ENCODE results near the gene RBMS3.

DNA sequence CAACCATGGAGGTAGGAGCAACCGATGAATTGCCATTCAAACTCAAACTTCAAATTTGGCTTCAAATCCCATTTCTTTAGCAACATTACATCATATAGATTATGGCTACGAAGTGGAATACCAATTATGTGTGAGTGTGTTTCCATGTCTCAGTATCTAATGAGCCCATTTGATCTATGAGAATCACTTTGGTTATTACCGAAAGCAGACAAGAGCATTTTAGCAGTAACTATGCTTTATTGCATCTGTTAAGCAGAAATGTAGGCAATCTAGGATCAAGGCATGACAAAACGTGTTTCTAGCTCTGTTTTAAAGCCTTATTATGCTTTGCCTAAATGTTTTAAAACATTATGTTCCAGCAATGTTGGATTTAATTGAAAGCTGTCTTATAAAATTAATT is 743.6 kb downstream of the RBMS3 start:
- TF ChIP-seq, protein P1, sequence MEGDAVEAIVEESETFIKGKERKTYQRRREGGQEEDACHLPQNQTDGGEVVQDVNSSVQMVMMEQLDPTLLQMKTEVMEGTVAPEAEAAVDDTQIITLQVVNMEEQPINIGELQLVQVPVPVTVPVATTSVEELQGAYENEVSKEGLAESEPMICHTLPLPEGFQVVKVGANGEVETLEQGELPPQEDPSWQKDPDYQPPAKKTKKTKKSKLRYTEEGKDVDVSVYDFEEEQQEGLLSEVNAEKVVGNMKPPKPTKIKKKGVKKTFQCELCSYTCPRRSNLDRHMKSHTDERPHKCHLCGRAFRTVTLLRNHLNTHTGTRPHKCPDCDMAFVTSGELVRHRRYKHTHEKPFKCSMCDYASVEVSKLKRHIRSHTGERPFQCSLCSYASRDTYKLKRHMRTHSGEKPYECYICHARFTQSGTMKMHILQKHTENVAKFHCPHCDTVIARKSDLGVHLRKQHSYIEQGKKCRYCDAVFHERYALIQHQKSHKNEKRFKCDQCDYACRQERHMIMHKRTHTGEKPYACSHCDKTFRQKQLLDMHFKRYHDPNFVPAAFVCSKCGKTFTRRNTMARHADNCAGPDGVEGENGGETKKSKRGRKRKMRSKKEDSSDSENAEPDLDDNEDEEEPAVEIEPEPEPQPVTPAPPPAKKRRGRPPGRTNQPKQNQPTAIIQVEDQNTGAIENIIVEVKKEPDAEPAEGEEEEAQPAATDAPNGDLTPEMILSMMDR (IDR thresholded peaks at IDR 0.05 in 2 of 3, conservative IDR thresholded peaks at IDR 0.05 in 1 of 3; ENCODE audit: borderline replicate concordance in 1 of 3, insufficient read depth in 1 of 3, low read depth in 2 of 3, low read length in 2 of 3), result no peak
- TF ChIP-seq CEBPB (IDR thresholded peaks at IDR 0.05; ENCODE audit: low read depth) (no peak), JUND (IDR thresholded peaks at IDR 0.05) (no peak), POLR2AphosphoS5 (IDR thresholded peaks at IDR 0.05; ENCODE audit: low read depth, low read length) (no peak), YY1 (IDR thresholded peaks at IDR 0.05; ENCODE audit: extremely low read depth, insufficient replicate concordance, low read depth, low read length) (no peak)
- TF ChIP-seq, protein P2, sequence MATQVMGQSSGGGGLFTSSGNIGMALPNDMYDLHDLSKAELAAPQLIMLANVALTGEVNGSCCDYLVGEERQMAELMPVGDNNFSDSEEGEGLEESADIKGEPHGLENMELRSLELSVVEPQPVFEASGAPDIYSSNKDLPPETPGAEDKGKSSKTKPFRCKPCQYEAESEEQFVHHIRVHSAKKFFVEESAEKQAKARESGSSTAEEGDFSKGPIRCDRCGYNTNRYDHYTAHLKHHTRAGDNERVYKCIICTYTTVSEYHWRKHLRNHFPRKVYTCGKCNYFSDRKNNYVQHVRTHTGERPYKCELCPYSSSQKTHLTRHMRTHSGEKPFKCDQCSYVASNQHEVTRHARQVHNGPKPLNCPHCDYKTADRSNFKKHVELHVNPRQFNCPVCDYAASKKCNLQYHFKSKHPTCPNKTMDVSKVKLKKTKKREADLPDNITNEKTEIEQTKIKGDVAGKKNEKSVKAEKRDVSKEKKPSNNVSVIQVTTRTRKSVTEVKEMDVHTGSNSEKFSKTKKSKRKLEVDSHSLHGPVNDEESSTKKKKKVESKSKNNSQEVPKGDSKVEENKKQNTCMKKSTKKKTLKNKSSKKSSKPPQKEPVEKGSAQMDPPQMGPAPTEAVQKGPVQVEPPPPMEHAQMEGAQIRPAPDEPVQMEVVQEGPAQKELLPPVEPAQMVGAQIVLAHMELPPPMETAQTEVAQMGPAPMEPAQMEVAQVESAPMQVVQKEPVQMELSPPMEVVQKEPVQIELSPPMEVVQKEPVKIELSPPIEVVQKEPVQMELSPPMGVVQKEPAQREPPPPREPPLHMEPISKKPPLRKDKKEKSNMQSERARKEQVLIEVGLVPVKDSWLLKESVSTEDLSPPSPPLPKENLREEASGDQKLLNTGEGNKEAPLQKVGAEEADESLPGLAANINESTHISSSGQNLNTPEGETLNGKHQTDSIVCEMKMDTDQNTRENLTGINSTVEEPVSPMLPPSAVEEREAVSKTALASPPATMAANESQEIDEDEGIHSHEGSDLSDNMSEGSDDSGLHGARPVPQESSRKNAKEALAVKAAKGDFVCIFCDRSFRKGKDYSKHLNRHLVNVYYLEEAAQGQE (IDR thresholded peaks at IDR 0.05; ENCODE audit: low read depth), result no peak

Data from HCT116 (cell line).